ENCODE results near the gene DLG1.
"Not testable (repeated sequence)": the region's sequence is repeated elsewhere in the genome, so short reads cannot be mapped to it uniquely, and the experiment has no call there.

The DLG1 gene

GRCh38 chr3:197205265-197205664, 93.1 kb downstream of the DLG1 start:
- DNase-seq = no peak

GRCh38 chr3:197204736-197205135, 93.7 kb downstream of the DLG1 start:
- DNase-seq = no peak

DNA sequence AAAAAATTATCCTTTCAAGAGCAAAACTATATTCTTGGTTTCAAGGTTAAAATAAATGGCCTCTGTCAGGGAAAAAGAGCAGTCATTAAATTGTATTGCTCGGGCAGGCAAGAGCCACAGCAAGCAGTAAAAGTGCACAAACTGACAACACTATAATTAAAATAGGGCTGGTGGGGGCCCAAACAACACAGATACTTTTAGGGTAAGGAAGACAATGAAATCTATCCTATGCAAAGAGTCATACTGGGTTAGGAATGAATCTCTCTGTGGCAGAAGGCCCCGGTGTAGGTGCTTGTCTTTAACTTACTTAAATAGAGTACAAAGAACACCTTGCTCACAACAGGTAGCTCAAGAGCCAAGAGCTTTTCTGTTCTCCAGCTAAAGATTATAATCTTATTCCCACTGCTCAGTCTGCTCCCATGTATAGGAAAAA, 94.7 kb downstream of the DLG1 start:
- no peak for DNase-seq

GRCh38 chr3:197202694-197203093, 95.7 kb downstream of the DLG1 start:
- DNase-seq = no peak

- no peak for DNase-seq
Measured at GRCh38 chr3:197201791-197202452, 96.5 kb downstream of the DLG1 start.

DNA sequence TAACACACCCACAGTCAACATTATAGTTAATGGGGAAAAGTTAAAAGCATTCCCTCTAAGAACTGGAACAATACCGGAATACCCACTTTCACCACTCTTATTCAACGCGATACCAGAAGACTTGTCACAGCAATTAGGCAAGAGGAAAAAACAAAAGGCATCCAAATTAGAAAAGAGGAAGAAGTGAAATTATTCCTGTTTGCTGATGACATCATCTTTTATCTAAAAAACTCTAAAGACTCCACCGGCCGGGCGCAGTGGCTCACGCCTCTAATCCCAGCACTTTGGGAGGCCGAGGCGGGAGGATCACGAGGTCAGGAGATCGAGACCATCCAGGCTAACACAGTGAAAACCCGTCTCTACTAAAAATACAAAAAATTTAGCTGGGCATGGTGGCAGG, 97.6 kb downstream of the DLG1 start:
- not testable (repeated sequence) for DNase-seq

DNA sequence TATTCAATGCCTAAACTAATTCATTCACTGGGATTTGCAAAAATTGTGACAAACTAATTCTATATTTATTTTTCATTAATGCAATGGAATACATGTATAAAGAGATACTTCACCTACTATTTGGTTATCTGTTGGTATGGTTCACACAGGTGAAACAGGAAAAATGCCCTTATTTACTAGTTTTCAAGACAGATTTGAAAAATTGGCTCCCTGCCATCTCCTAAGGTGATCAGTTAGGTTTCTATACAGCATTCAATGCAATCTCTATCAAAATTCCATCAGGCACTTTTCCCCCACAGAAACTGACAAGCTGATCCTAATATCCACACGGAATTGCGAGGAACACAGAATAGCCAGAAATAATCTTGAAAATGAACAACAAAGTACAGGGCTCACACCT, 101.1 kb downstream of the DLG1 start:
- DNase-seq = no peak

GRCh38 chr3:197196192-197196591, 102.2 kb downstream of the DLG1 start:
- DNase-seq = no peak

GRCh38 chr3:197195326-197195725, 103.1 kb downstream of the DLG1 start:
- no peak for DNase-seq

GRCh38 chr3:197193759-197194158, 104.7 kb downstream of the DLG1 start:
- DNase-seq = not testable (repeated sequence)

- no peak for DNase-seq
Measured at GRCh38 chr3:197191897-197192296, 106.5 kb downstream of the DLG1 start.

DNA sequence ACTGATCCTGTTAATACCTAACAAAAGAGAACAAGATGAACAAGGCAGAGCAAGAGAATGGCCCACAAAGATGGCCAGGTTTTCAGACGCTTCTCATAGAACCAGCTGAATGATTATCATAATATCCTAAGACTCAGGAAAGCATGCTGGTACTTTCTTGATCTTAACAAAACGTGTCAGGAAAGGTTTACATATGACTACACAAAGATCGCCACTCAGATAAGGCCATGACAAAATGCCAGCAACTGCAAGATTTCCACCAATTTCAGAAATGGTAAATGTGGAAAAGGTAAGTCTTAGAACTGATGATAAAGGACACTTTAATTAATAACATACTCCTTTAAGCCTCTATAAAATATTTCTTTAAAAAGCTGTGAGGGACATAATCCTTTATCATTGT, 108.8 kb downstream of the DLG1 start:
- no peak for DNase-seq

GRCh38 chr3:197188963-197189362, 109.4 kb downstream of the DLG1 start:
- DNase-seq = no peak

- no peak for DNase-seq
Measured at GRCh38 chr3:197186887-197187588, 111.4 kb downstream of the DLG1 start.

GRCh38 chr3:197183582-197183981, 114.8 kb downstream of the DLG1 start:
- no peak for DNase-seq

GRCh38 chr3:197181741-197182140, 116.7 kb downstream of the DLG1 start:
- no peak for DNase-seq

GRCh38 chr3:197178998-197179397, 119.4 kb downstream of the DLG1 start:
- no peak for DNase-seq

GRCh38 chr3:197175503-197175902, 122.9 kb downstream of the DLG1 start:
- no peak for DNase-seq

DNA sequence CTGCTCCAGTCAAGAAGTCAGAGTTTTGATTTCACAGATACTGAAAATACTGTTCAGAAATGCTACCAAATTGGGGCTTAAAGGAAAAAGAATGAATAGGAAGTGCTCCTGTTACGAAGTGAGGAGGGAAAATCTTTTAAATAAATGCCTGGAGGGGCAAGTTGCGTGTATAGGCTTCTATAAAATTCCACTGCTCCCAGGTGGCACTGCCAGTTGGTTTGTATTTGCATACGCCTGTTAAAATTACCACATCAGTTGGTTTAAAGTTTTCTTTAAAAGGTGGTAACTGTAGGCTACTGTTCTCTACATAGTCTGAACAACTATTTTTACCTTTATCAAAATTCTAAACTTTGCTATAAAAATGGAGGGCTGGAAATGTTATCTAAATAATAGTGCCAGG, 123.5 kb downstream of the DLG1 start:
- no peak for DNase-seq

DNA sequence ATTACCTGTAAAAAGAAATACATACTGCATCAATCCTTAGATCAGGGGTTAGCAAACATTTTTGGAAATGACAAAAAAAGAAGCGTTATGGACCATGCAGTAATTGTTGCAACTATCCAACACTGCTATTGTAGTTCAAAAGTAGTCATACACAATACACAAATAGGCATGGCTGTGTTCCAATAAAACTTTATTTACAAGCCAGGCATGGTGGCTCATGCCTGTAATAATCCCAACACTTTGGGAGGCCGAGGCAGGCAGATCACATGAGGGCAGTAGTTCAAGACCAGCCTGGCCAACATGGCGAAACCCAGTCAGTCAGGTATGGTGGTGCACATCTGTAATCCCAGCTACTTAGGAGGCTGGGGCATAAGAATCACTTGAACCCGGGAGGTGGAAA, 124.8 kb downstream of the DLG1 start:
- no peak for DNase-seq

DNA sequence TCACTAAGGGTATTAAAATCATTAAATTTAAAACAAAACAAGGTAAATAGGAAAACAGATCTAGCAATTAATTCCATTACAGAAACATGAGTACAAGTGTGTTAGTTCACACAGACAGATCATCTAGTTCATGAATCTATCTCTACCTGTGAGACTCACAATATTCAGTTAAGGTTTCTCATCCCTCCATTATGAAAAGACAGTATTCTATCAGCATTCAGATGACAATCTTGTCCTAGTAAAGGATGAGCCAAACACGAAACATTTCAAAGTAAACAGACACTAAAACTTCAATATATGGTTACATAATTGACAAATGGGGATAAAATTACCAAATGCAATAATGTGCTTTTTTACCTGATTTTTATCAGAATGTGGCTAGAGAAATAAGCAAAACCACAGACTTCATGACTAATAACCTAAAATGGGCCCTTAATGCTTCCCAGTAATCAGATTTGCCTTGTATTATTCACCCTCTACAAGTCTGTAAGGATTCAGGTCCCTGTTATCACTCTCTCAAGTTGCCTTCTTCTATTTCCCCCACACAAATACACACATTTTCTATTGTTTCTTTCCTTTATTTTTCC, 126.8 kb downstream of the DLG1 start:
- no peak for DNase-seq

DNA sequence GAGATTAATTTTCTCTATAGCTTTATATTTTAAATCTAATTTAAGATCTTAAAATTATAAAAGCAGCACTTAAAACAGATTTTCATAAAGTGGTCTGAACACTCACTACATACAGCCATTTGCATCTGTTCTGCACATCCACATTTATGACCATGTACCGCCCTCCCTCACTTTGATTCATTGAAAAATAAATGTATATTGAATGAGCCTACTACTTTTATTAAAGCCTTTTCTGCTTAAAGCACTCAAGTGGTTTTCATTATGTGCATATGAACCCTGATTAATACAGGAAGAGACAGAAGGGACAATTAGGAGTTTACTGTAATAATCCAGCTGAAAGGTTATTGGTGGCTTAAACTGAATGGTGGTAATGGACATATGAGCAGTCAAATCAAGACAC, 129.4 kb downstream of the DLG1 start:
- no peak for DNase-seq

- no peak for DNase-seq
Measured at GRCh38 chr3:197168606-197169005, 129.8 kb downstream of the DLG1 start.

DNA sequence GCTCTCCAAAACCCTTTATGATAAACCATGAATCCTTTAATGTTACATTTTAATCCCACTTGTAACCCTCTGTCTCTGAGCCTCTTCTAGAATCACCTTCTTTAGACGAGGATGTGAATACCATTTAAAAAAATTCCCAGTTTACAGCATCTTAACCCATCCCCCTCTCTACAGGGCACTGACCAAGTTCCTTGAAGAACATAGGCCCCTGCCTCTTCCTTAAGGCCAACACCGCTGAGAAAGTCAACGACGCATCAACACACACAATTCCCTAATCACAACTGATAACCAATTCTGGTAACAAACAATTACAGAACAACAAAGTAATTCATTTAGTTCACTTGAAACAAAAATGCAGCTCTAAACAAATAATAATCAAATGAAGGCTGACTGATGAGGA, 130.3 kb downstream of the DLG1 start:
- no peak for DNase-seq
